Measurements from ENCODE around the gene IFT27.

IFT27 gene

DNA sequence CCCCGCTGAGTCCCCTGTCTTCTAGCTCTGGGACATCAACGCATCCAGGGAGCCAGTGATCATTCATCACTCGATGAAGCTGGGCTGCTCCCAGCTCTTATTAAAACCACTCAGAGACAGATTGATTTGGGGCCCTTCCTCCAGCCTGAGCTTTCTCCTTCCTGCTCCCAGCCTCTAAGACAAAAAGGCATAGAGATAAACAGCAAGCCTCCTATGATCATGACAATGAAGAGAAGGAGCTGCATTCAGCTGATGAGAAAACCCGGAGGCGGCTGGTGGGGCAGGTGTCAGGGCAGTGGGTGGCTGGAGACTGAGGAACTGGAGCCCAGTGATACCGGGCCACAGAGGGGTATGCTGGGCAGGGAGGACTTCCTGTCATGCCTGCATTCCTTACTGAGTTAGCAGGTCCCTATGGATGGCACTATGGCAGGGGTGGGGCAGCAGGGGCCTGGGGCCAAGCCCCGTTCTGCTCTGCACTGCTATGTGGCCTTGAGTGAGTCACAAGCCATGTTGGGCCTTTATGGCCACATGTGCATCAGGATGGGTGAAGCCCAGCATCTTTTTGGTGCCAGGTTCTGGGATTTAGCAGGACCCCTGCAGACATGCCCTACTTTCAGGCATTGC, 20.7 kb upstream of the IFT27 start:
- DNase-seq = no peak
- no peak for ATAC-seq

DNA sequence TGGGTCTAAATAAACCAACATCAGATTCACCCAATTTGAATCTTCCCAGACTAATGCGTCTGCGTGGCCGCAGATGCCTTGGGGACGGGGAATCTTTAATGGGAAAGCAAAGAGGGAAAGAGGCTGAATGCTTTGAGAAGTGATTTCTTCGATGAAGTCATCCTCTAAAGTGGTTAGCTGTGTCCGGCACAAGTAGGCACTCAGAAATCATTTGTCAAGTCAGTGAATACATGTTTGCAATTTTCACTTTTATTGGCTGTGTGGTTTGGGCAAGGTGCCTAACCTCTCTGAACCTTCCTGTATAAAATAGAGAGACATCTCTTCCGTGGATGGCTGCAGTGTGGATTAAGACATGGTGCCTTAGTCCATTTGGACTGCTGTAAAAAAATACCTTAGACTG, 19.7 kb upstream of the IFT27 start:
- DNase-seq (no peak), ATAC-seq (no peak)

DNA sequence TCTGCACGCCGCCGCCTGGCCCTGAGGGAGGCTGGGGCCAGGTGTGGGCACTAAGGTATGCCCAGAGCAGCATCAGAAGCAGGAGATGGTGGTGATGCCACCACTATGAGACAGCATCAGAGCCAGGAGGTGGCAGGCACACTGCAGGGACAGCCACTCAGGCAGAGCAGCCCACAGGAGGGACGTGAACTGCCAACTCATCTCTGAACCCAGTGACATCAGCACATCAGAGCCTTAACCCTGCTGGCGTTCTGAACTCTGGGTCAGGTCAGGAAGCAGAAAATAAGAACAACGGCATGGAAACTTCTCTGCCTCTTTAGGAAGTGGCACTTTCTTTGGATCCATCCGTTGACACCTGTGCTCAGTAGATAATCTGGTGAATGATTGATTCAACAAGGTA, 14.7 kb upstream of the IFT27 start:
- ATAC-seq (peak; percentile 85), DNase-seq (peak; percentile 28)

DNA sequence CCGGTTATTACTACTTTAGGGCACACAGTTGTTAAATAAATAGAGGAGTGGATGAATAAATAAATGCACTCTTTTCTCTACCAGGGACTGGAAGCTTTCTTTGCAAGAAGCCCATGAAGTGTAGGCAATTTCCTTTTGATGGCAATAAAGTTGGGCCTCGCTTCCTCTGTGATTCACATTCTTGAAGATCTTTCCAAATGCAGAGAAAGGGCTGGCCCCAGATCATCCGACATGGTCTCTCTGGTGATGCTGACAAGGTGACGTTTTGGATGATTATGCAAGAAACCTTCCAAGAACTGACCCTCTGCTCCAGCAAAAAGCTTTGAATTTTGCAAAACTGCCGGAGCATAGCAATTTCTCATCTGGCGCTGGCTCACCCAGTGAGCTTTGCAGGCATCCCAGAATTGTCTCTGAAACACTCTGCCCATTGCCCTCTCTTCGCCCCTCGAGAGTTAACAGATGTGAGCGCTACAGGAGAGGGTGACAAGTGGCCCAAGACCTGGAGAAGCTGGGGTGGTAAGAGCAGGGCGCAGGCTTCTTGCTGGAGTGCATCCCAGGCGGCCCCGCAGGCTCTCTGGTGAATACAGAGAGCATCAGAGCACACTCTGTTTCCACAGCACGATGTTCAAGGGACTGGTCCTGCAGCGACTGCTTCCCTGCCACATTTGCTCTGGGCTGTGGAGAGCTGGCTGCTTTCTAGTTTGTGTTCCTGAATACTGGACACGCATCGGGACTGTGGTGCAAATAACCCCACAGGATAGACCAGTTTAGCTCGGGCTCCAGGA, 11.5 kb upstream of the IFT27 start:
- no peak for DNase-seq
- ATAC-seq = no peak

DNA sequence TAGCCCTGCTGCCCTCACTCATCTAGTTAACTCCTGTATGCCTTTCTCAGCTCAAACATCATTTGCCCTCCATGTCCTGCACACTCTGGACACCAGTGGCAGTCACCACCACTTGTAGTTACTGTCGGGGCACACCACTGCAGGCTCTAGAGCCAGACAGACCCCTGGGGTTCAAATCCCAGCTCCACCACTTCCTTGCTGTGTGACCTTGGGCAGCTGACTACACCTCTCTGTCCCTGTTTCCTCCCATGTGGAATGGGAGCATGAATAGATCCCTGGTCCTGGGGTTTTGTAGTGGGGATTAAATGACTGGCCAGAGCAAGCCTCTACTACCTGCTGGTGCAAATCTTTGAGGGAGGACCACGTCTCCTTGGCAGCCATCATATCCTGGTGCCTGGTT, 7.8 kb upstream of the IFT27 start:
- ATAC-seq (no peak), DNase-seq (no peak)

DNA sequence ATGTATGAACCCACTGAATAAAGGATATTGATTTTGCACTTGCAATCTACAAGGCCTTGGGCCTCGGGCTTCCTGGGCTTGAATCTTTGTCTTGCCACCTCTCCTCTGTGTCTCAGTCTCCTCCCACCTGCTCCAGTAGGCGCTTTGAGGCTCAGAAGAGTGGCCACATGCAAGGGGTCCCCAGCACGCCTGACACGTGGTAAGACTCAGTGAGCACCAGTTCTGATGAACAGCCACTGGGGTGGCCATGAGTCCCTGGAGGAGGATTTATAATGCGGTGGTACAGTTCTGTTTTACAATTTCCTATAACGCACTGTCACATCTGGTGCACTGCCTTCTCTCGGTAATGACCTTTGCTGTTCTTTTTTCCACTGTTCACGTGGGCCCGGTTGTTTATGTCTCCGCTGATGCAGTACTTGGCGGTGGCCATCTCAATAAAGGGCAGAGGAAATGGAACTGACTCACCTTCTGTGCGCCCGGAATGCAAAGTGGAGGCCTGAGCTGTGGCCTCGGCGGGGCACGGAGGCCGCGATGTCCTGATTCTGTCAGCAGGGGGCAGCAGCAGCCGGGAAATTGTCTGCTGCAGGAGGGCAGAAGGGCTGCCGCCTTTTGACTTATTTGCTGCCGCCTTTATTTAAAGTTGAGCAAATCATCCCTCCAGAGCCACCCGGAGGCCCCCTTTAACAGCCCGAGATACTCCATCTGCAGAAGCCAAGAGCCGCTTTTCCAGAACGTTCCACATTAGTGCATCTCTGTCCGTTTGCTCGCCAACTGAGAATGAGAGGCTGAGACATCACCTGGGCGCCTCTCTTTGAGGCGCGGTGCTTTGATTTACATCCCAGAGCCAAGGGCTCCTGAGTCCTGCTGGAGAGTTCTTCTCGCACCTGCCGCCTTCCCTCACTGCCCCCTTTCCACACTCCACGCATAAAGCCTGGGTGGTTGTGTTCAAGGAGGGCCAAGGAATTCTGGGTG, 6.0 kb upstream of the IFT27 start:
- ATAC-seq (peak; percentile 99), DNase-seq (peak; percentile 92)

DNA sequence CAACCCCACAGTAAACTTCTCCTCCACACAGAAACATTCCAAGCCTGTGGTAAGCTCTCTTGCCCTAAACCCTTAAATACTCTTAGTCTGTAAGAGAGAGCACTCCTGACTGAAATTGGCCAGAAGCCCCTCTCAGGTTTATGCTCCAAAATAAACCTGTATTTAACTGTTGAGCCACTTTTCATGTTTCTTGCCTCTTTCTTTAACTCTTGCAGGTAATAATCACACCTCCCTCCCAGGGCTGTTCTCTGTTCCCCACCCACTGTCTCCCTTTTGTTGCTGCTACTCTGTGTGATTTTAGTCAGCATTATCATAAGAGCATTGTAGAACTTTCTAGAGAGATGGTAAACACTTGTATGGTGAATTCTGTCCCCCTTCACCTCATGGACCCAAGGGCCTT, 2.1 kb upstream of the IFT27 start:
- DNase-seq = no peak
- ATAC-seq = no peak

DNA sequence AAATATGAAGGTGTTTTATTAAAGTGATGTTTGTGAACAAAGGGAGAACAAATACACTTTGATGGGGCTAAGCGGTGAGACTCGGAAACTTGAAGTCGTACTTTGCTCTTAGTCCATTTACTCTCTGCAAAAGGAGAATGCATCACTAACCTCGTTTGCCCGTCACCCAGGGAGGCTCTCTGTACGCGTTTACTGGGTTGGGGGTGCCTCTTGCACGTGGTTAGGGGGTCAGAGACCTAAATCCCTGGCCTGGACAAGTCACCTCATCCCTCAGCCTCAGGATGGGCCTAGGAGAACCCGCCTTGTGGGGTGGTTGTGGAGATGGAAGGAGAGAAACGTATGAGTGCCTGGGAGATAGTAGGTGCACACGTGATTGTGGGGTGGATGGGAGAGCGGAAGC, 803 bp upstream of the IFT27 start:
- ATAC-seq (no peak), DNase-seq (peak; percentile 19)

DNA sequence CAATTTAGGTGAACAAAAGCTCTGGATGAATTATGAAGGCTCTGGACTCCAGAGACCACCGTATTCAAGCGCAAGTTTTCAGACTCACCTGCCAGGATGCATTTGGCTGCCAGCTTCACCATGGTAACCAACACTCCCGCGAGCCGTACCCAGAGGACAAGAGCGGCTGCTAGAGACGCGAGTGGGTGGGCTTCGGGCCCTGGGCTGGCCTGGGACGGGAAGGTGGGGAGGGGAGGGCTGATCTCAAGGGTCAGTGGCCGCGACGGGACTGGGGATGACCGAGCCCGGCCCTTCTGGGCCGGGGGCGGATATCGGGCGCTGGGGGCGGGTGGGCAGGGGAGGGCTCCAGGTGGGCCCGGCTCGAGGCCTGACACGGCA, 344 bp downstream of the IFT27 start:
- DNase-seq (peak; percentile 39), ATAC-seq (no peak)

DNA sequence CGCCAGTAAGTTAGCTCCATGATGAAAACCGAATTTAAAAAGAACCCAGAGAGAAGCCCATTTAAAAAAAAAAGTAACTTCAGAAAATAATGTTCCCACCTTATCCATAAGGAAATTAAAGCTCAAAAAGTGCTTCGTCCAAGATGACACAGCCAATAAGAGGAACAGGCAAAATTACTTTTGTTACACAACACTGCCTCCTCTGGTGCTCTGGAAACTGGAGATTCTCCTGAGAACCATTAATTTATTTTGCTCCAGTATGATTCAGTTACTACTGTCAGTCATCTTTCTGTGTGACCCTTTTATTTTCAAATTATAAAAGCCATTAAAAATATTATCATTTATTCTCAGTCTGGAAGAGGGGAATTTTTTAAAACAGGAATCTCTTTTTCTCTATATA, 2.0 kb downstream of the IFT27 start:
- DNase-seq (no peak), ATAC-seq (no peak)

DNA sequence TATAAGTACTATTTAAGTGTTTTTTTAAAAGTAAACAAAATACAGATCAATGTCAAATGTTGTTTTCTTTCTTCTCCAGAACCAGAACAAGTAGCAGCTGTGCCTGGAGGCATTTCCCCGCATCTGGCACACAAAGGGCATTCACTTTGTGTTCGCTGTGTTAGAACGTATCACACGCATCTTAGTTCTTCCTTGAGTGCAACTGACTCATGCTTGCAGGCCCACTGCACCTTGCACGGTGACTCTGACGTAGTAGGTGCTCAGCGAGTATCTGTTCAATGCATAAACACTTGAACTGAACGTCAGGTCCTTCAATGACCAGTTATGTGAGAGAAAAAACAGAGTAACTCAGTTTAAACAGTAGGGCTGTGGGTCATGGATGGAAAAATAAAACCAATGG, 3.5 kb downstream of the IFT27 start:
- ATAC-seq = no peak

DNA sequence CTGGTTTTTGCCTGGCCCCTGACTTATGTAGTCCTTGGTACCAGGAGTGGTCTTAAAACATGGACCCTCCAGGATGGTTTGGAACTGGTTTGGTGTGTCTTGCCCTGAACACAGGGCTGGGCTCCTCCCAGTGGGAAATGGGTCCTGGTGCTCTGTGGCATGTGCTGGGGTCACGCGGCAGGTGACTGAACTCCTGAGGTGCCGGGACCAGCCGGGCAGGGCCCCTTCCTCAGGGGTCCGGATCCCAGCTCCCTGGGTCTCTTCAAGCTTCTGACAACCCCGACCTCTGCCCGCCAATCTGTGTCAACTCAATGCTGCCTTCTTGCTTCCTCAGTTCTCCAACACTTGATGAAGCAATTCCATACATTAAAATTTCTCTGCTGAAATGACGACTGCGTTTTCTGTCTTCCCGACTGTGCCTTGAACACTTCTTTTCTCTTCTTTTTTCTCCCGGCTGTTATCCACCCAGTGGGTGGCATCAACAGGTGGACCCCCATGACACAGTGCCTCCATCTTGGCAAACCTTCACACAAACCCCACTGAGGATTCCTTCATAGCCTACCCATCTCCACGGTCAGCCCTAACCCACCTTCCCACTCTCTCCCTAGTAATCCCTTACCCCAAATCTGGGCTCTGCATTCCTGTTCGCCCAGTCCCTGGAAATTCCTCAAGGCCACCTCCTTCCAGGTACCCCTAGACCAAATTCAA, 4.4 kb downstream of the IFT27 start:
- ATAC-seq (no peak), DNase-seq (no peak)

More for the DNA sequence above, 3.5 kb downstream of the IFT27 start:
- DNase-seq = no peak

DNA sequence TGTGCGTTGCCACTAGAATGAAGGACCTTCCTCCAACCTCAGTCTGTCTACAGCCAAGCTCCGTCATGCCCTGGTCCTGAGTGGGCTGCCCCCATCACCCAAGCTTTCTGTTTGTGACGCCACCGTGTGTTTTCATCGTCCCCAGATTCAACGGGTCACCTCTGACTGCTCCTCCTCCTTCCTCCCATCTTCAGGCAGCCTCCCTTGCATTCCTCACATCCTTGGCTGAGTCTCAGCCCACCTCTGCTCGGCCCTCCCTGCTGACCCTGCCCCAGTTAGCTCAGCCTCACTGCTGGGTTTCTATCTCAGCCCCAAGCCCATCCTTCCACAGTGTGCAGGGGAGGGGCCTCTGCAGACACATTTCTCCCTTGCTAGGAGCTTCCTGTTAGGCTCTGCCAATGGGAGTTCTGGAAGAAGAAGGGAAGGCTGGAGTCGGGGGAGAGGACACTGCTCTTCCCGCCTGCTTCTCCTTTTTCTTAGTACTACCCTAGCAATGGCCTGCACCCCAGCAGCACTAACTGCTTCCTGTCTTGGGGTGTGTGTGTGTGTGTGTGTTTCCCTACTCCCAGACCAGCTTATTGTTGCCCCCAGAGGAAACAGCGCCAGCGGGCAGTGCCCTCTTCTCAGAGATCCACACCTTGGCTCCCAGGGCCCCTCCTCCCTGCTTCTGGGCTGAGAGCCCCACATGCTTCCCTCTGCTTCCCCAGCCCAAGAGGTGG, 5.2 kb downstream of the IFT27 start:
- no peak for DNase-seq
- ATAC-seq = no peak

DNA sequence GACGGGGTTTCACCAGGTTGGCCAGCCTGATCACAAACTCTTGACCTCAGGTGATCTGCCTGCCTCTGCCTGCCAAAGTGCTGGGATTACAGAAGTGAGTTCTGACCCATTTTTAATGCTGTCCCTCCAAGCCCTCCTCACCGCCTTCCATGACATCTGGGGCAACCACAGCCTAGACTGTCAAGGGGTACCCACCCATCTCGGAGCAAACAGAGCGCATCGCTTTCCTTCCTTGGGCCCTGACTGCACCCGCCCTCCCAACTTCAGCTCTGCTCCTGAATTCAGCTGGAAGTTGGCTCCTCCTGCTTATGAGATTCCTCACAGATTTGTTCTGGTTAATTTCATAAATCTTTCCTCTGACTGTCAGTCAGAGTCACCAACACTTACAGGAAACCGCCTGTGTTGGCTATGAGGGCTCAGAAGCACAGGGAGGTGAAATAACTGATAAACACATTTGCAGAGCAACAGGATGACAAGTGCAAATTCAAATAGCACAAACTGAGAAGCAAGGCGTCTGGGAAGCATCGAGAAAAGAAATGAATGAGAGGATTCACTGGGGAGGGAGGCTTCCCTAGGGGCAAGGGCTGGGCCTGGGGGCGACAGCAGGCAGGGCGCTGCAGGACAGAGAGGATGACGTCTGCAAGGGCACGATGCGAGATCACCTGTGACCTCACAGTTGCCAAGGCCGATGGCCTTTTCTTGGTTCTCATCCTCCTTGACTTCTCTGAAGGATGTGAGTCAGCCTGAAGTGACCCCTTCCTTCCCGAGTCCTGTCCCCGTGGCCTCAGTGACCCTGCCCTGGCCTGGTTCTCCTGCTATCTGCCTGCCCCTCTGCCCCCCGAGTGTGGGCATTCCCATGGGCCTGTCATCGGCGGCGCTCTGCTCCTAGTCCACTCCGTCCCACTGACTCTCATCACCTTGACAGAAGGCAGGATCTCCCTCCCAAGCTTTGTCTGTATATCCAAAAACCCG, 6.1 kb downstream of the IFT27 start:
- DNase-seq (no peak), ATAC-seq (no peak)

DNA sequence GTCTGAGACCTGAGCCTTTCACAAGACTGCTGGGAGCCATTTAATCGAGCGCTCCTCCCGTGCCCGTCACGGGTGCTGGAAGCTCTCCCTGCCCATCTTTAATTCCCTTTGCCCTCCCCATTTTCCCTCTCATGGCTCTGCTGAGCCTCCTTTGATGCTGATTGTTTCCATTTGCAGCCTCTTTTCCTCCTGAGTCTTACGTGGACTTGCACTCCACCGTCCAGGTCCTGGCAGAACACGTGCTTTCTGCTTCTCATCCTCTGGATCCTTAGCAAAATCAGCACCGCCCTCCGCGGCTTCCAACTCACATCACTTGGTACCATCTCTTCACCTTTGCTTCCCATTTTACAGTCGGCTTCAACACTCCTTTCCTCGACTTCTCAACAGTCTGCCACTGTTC, 7.3 kb downstream of the IFT27 start:
- ATAC-seq (no peak), DNase-seq (no peak)

DNA sequence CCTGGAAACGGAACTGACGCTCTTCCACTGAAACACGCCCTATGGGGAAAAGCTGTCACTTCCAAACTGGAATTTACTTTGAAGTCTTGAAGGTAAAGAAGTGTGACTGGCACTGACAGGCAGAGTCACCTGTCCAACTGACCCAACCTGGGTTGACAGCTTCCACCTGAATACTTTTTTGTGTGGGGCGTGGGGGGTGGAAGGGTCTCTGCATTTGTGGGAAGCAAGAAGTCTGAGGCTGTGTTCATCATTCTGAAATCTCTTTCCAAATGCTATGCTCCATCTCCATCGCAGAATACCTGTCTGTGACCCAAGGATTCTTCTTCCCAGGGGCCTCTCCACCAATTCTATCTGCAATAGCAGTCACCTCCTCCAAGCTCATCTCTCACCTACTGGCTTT, 7.8 kb downstream of the IFT27 start:
- ATAC-seq = no peak
- no peak for DNase-seq

DNA sequence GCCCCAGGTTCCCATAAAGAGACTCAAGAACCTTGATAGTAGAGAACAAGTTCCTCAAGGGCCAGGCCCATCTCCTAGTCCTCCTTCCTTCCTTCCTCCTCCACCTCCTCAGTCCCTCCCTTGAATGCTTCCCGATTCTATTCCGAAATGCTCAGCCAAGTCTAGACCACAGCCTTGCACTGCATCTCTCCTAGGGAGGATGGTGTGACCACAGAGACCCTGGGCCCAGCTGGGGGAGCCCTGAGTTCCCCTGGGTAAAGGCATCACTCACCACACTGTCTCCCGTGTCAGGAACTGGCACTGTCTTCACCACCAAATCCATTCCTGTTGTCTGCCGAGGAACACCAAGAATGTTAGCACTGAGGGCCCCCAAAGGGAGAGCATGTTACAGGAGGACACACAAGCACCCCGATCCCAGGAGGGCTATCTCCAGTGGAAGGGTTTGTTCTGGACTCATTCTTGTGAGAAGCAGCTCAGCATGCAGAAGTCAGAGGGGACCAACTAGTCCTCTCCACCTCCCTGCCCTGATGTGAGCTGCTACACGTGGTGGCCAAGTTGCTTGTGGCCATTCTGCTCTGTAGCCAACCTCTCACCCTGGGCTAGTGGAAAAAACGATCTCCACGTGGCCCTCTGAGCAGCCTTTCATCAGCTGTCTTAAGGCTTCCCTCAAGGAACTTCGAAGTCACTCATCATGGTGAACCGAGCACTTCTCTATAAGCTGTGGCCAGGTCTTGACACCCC, 8.7 kb downstream of the IFT27 start:
- DNase-seq (no peak), ATAC-seq (no peak)

DNA sequence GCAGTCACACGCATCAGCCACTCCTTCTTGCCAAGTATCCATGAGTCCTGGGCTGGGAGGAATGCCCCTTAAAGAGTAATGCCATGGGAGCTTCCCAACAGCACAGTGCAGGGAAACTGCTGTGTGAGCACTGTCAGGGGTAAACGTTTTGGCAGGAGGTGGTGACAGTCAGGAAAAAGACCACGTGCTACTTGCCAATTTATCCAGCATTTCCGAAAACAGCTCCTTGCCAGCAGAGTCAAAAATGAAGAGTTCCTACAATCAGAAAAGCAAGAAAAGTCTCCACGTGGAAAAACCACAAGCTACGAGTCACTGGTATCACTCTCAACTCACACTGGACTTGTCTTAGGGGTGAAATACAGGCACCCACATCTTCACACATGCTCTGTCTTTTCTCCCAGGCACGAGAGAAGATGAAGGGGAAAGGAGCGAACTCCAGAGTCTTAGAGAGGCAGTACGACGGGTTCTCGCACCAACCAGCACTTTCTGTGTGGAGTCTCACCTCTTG, 9.9 kb downstream of the IFT27 start:
- DNase-seq (no peak), ATAC-seq (no peak)

DNA sequence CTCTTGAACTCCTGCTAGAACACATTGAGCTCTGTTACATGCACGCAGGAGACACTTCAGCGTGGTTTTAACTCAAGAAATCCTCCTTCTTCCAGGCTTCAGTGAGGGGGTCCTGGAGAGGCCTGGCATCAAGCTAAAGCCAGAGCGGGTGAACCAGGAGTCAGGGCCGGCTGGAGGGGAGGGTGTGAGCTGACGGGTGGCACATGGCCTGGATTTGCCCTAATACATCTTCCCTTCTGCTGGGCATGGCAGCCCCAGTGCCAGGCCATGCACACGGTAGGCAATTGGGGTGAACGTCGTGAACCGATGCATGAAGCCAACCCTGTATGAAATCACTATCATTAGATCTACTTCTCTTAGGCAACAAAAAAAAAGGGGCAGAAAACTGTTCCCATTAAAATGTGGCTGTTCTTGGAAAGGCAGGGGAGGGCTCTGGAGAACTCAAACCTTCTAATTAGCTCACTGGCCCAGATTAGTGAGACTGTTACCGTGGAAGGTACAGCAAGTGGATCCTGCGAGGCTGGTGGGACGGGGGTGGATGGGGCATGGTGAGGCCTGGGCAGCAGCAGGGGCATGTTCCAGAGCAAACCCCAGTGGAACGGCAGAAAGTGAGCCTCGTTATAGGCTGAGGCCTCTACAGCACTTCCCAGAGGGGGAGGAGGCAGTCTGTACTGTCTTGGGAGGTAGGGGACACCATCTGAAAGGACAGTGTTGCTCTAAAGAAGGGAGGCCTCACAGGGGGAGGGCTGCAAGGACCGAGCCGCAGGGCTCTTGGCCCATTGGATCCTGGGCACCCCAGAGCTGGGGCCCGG, 10.6 kb downstream of the IFT27 start:
- no peak for ATAC-seq
- no peak for DNase-seq

Measured in stimulated activated naive CD8-positive, alpha-beta T cell treated with anti-CD3 and anti-CD28 coated beads, Interleukin-15, Interleukin-2, amounts not matched to agents 100 U/mL and 50 U/mL, for 24 hours (primary cell).